Superior temporal gyrus (tissue), 1 donor: Measurements from ENCODE around the gene ANKRD50.

Source experiments
- DNase-seq: peaks from one replicate; pipeline ENCODE4 v3.0.0-alpha.2; 2016; ENCODE audit errors: extremely low spot score

The ANKRD50 gene

GRCh38 chr4:124636788-124637187, 75.7 kb downstream of the ANKRD50 start:
- no peak for DNase-seq

- no peak for DNase-seq
Measured at GRCh38 chr4:124635331-124635730, 77.2 kb downstream of the ANKRD50 start.

- no peak for DNase-seq
Measured at GRCh38 chr4:124633285-124633941, 79.1 kb downstream of the ANKRD50 start.

- no peak for DNase-seq
Measured at GRCh38 chr4:124632439-124632838, 80.1 kb downstream of the ANKRD50 start.

GRCh38 chr4:124631760-124632159, 80.8 kb downstream of the ANKRD50 start:
- no peak for DNase-seq

GRCh38 chr4:124629681-124630080, 82.9 kb downstream of the ANKRD50 start:
- no peak for DNase-seq
